ENCODE data around the gene USP12.
"Not testable (repeated sequence)": the region's sequence is repeated elsewhere in the genome, so short reads cannot be mapped to it uniquely, and the experiment has no call there.

USP12 gene

DNA sequence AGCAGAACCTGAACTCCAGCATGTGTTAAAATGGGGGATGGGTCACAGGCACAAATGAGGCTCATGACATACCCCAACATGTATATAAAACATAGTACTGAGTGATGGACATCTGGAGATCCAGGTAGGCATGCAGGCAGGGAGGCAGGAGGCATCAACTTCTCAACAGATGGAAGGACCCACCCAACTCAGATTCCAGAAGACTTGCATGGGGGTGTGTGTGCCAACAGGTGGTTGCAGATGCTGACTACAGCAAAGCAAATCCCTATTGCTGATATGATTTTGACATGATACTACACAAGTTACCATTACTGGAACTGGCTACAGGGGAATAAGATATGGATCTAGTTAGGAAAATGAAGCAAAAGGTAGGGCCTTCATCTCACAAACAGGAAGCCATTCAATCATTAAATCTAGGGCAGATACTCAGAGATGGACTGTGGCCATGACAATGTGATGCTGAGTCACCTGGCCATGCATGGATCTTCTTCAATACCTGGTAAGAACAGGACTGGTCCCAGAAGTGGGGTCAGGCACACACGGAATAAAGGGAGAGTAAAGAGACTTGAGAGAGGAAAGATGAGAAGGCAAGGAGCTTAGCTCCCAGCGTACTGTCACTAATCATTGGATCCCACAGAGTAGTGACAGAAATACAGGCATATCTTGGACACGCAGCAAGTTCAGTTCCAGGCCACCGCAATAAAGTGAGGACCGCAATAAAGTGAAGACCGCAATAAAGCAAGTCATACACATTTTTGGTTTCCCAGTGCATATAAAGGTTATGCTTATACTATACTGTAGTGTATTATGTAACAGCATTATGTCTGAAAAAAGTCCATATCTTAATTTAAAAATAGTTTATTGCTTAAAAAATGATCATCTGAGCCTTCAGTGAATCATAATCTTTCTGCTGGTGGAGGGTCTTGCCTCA is 91.3 kb downstream of the USP12 start:
- no peaks in the 10 kb centered on the region for H3K27me3 ChIP-seq (replicated peaks in 2 of 5; ENCODE audit: control insufficient read depth in 4 of 5, insufficient read depth in 5 of 5, low read length in 4 of 5)
- H3K27ac ChIP-seq (ENCODE audit: insufficient read depth in 1 of 2, low read depth in 1 of 2, low read length in 2 of 2, poor library complexity in 1 of 2, severe bottlenecking in 2 of 2): no peak overlapping the region
- H3K4me3 ChIP-seq (ENCODE audit: control insufficient read depth in 1 of 7, extremely low read depth in 1 of 7, insufficient read depth in 4 of 7, low read depth in 2 of 7, low read length in 6 of 7): no peak overlapping the region
- peaks cover 0 to 8% (median 0%) of the 10 kb centered on the region in 4 experiments for H3K4me1 ChIP-seq (ENCODE audit: control extremely low read depth in 1 of 4, control insufficient read depth in 4 of 4, insufficient read depth in 4 of 4, low read length in 3 of 4)
- no peaks in the 10 kb centered on the region for H3K9me3 ChIP-seq (ENCODE audit: control extremely low read depth in 1 of 5, control insufficient read depth in 4 of 5, insufficient read depth in 2 of 5, low read depth in 1 of 5, low read length in 4 of 5)
- CTCF ChIA-PET: no interaction called here
- WGBS (ENCODE audit: insufficient coverage): 93% methylated on average over 4 of the region's 6 CpGs
- DNase-seq: no peak
- POLR2A ChIA-PET: no interaction called here
- peaks cover 3 to 21% (median 7%) of the 10 kb centered on the region in 4 experiments for H3K36me3 ChIP-seq (ENCODE audit: control insufficient read depth in 4 of 4, insufficient read depth in 4 of 4, low read length in 3 of 4)

- WGBS (ENCODE audit: insufficient coverage): 100% methylated on average over 2 of the region's 3 CpGs
- peaks cover 2 to 24% (median 8%) of the 10 kb centered on the region in 4 experiments for H3K36me3 ChIP-seq (ENCODE audit: control insufficient read depth in 4 of 4, insufficient read depth in 4 of 4, low read length in 3 of 4)
- CTCF ChIA-PET: no interaction called here
- no peak overlapping the region for H3K4me3 ChIP-seq (ENCODE audit: control insufficient read depth in 1 of 7, extremely low read depth in 1 of 7, insufficient read depth in 4 of 7, low read depth in 2 of 7, low read length in 6 of 7)
- peaks cover 0 to 8% (median 0%) of the 10 kb centered on the region in 4 experiments for H3K4me1 ChIP-seq (ENCODE audit: control extremely low read depth in 1 of 4, control insufficient read depth in 4 of 4, insufficient read depth in 4 of 4, low read length in 3 of 4)
- POLR2A ChIA-PET: no interaction called here
- no peak overlapping the region for H3K27ac ChIP-seq (ENCODE audit: insufficient read depth in 1 of 2, low read depth in 1 of 2, low read length in 2 of 2, poor library complexity in 1 of 2, severe bottlenecking in 2 of 2)
- no peaks in the 10 kb centered on the region for H3K9me3 ChIP-seq (ENCODE audit: control extremely low read depth in 1 of 5, control insufficient read depth in 4 of 5, insufficient read depth in 2 of 5, low read depth in 1 of 5, low read length in 4 of 5)
- DNase-seq: peak in 2 of 3 donors; percentile 18 to 20
- no peaks in the 10 kb centered on the region for H3K27me3 ChIP-seq (replicated peaks in 2 of 5; ENCODE audit: control insufficient read depth in 4 of 5, insufficient read depth in 5 of 5, low read length in 4 of 5)
These were observed 92.1 kb downstream of the USP12 start for GRCh38 chr13:27079421-27079958.

- peaks cover 5 to 35% (median 14%) of the 10 kb centered on the region in 4 experiments for H3K36me3 ChIP-seq (ENCODE audit: control insufficient read depth in 4 of 4, insufficient read depth in 4 of 4, low read length in 3 of 4)
- no peak overlapping the region for H3K27ac ChIP-seq (ENCODE audit: insufficient read depth in 1 of 2, low read depth in 1 of 2, low read length in 2 of 2, poor library complexity in 1 of 2, severe bottlenecking in 2 of 2)
- no peaks in the 10 kb centered on the region for H3K27me3 ChIP-seq (replicated peaks in 2 of 5; ENCODE audit: control insufficient read depth in 4 of 5, insufficient read depth in 5 of 5, low read length in 4 of 5)
- peaks cover 0 to 8% (median 0%) of the 10 kb centered on the region in 4 experiments for H3K4me1 ChIP-seq (ENCODE audit: control extremely low read depth in 1 of 4, control insufficient read depth in 4 of 4, insufficient read depth in 4 of 4, low read length in 3 of 4)
- CTCF ChIA-PET: no interaction called here
- POLR2A ChIA-PET: no interaction called here
- 100% methylated on average over 1 of the region's 1 CpG for WGBS (ENCODE audit: insufficient coverage)
- no peak overlapping the region for H3K4me3 ChIP-seq (ENCODE audit: control insufficient read depth in 1 of 7, extremely low read depth in 1 of 7, insufficient read depth in 4 of 7, low read depth in 2 of 7, low read length in 6 of 7)
- DNase-seq: no peak
- H3K9me3 ChIP-seq (ENCODE audit: control extremely low read depth in 1 of 5, control insufficient read depth in 4 of 5, insufficient read depth in 2 of 5, low read depth in 1 of 5, low read length in 4 of 5): no peaks in the 10 kb centered on the region
These were observed 94.2 kb downstream of the USP12 start for GRCh38 chr13:27077451-27077850.

- no peak overlapping the region for H3K4me3 ChIP-seq (ENCODE audit: control insufficient read depth in 1 of 7, extremely low read depth in 1 of 7, insufficient read depth in 4 of 7, low read depth in 2 of 7, low read length in 6 of 7)
- H3K27me3 ChIP-seq (replicated peaks in 2 of 5; ENCODE audit: control insufficient read depth in 4 of 5, insufficient read depth in 5 of 5, low read length in 4 of 5): no peaks in the 10 kb centered on the region
- H3K36me3 ChIP-seq (ENCODE audit: control insufficient read depth in 4 of 4, insufficient read depth in 4 of 4, low read length in 3 of 4): peaks cover 5 to 32% (median 18%) of the 10 kb centered on the region in 4 experiments
- H3K9me3 ChIP-seq (ENCODE audit: control extremely low read depth in 1 of 5, control insufficient read depth in 4 of 5, insufficient read depth in 2 of 5, low read depth in 1 of 5, low read length in 4 of 5): no peaks in the 10 kb centered on the region
- ChIA-PET CTCF (interaction anchor here (0.6 to 1.3 kb wide), 2 partner anchors 22 to 102 kb away, joined by 3 to 4 read pairs; no protein-coding TSS in a partner anchor), POLR2A (no interaction called here)
- peaks cover 0 to 8% (median 0%) of the 10 kb centered on the region in 4 experiments for H3K4me1 ChIP-seq (ENCODE audit: control extremely low read depth in 1 of 4, control insufficient read depth in 4 of 4, insufficient read depth in 4 of 4, low read length in 3 of 4)
- no peak overlapping the region for H3K27ac ChIP-seq (ENCODE audit: insufficient read depth in 1 of 2, low read depth in 1 of 2, low read length in 2 of 2, poor library complexity in 1 of 2, severe bottlenecking in 2 of 2)
- no peak for DNase-seq
These were observed 95.2 kb downstream of the USP12 start for GRCh38 chr13:27076421-27076820.

- CTCF ChIA-PET: no interaction called here
These were observed 98.4 kb downstream of the USP12 start for GRCh38 chr13:27073186-27073585.

GRCh38 chr13:27066123-27066522 is 105.5 kb downstream of the USP12 start:
- H3K36me3 ChIP-seq (ENCODE audit: control insufficient read depth in 4 of 4, insufficient read depth in 4 of 4, low read length in 3 of 4): peaks cover 3 to 21% (median 7%) of the 10 kb centered on the region in 4 experiments
- H3K27ac ChIP-seq (ENCODE audit: insufficient read depth in 1 of 2, low read depth in 1 of 2, low read length in 2 of 2, poor library complexity in 1 of 2, severe bottlenecking in 2 of 2); POLR2A ChIA-PET; DNase-seq; H3K4me3 ChIP-seq (ENCODE audit: control insufficient read depth in 1 of 7, extremely low read depth in 1 of 7, insufficient read depth in 4 of 7, low read depth in 2 of 7, low read length in 6 of 7); H3K27me3 ChIP-seq (replicated peaks in 2 of 5; ENCODE audit: control insufficient read depth in 4 of 5, insufficient read depth in 5 of 5, low read length in 4 of 5); H3K4me1 ChIP-seq (ENCODE audit: control extremely low read depth in 1 of 4, control insufficient read depth in 4 of 4, insufficient read depth in 4 of 4, low read length in 3 of 4); H3K9me3 ChIP-seq (ENCODE audit: control extremely low read depth in 1 of 5, control insufficient read depth in 4 of 5, insufficient read depth in 2 of 5, low read depth in 1 of 5, low read length in 4 of 5): not testable (repeated sequence)
- CTCF ChIA-PET: interaction anchor here (1.0 kb wide), 1 partner anchor 145 kb away, joined by 3 read pairs; no protein-coding TSS in a partner anchor
- WGBS (ENCODE audit: insufficient coverage): no CpG with 5 or more reads among the region's 1 CpG

More at GRCh38 chr13:27073186-27073585, 98.4 kb downstream of the USP12 start:
- Histone ChIP-seq H3K27me3 (replicated peaks in 2 of 5; ENCODE audit: control insufficient read depth in 4 of 5, insufficient read depth in 5 of 5, low read length in 4 of 5) (no peaks in the 10 kb centered on the region), H3K4me1 (ENCODE audit: control extremely low read depth in 1 of 4, control insufficient read depth in 4 of 4, insufficient read depth in 4 of 4, low read length in 3 of 4) (no peaks in the 10 kb centered on the region), H3K36me3 (ENCODE audit: control insufficient read depth in 4 of 4, insufficient read depth in 4 of 4, low read length in 3 of 4) (peaks cover 15 to 38% (median 19%) of the 10 kb centered on the region in 4 experiments), H3K27ac (ENCODE audit: insufficient read depth in 1 of 2, low read depth in 1 of 2, low read length in 2 of 2, poor library complexity in 1 of 2, severe bottlenecking in 2 of 2) (no peak overlapping the region), H3K4me3 (ENCODE audit: control insufficient read depth in 1 of 7, extremely low read depth in 1 of 7, insufficient read depth in 4 of 7, low read depth in 2 of 7, low read length in 6 of 7) (no peak overlapping the region), H3K9me3 (ENCODE audit: control extremely low read depth in 1 of 5, control insufficient read depth in 4 of 5, insufficient read depth in 2 of 5, low read depth in 1 of 5, low read length in 4 of 5) (no peaks in the 10 kb centered on the region)
- WGBS (ENCODE audit: insufficient coverage): 100% methylated on average over 1 of the region's 1 CpG
- POLR2A ChIA-PET: no interaction called here
- no peak for DNase-seq

- ChIA-PET CTCF (no interaction called here), POLR2A (no interaction called here)
- Histone ChIP-seq H3K9me3 (ENCODE audit: control extremely low read depth in 1 of 5, control insufficient read depth in 4 of 5, insufficient read depth in 2 of 5, low read depth in 1 of 5, low read length in 4 of 5) (peaks cover 0 to 3% (median 2%) of the 10 kb centered on the region in 5 experiments), H3K4me1 (ENCODE audit: control extremely low read depth in 1 of 4, control insufficient read depth in 4 of 4, insufficient read depth in 4 of 4, low read length in 3 of 4) (no peaks in the 10 kb centered on the region), H3K27ac (ENCODE audit: insufficient read depth in 1 of 2, low read depth in 1 of 2, low read length in 2 of 2, poor library complexity in 1 of 2, severe bottlenecking in 2 of 2) (no peak overlapping the region), H3K4me3 (ENCODE audit: control insufficient read depth in 1 of 7, extremely low read depth in 1 of 7, insufficient read depth in 4 of 7, low read depth in 2 of 7, low read length in 6 of 7) (no peak overlapping the region), H3K27me3 (replicated peaks in 2 of 5; ENCODE audit: control insufficient read depth in 4 of 5, insufficient read depth in 5 of 5, low read length in 4 of 5) (no peaks in the 10 kb centered on the region), H3K36me3 (ENCODE audit: control insufficient read depth in 4 of 4, insufficient read depth in 4 of 4, low read length in 3 of 4) (peaks cover 3 to 18% (median 7%) of the 10 kb centered on the region in 4 experiments)
- DNase-seq: no peak
These were observed 106.0 kb downstream of the USP12 start for GRCh38 chr13:27065582-27065981.

Measured in common myeloid progenitor, CD34-positive (primary cell).